ENCODE data around the gene ROBO1.
"Not testable (repeated sequence)": the region's sequence is repeated elsewhere in the genome, so short reads cannot be mapped to it uniquely, and the experiment has no call there.

Gene ROBO1

GRCh38 chr3:79767905-79768267 lies at the start of gene ROBO1:
Gene ROBO1 (minus strand): TSS chr3:79767998.
- TF ChIP-seq CTCF (IDR thresholded peaks at IDR 0.05; ENCODE audit: low read depth, low read length): no peak
- no peak within 1 kb of the TSS for H3K4me3 ChIP-seq (ENCODE audit: low read depth, low read length)

- no peak overlapping the region for H3K4me3 ChIP-seq (ENCODE audit: low read depth, low read length)
- no peak for TF ChIP-seq CTCF (IDR thresholded peaks at IDR 0.05; ENCODE audit: low read depth, low read length)
Measured at GRCh38 chr3:79817224-79817623, 49.4 kb upstream of the ROBO1 start.

GRCh38 chr3:79815478-79815877 lies 47.7 kb upstream of the ROBO1 start:
- TF ChIP-seq CTCF (IDR thresholded peaks at IDR 0.05; ENCODE audit: low read depth, low read length): no peak

GRCh38 chr3:79810581-79810980 lies 42.8 kb upstream of the ROBO1 start:
- no peak overlapping the region for H3K4me3 ChIP-seq (ENCODE audit: low read depth, low read length)
- no peak for TF ChIP-seq CTCF (IDR thresholded peaks at IDR 0.05; ENCODE audit: low read depth, low read length)

More at GRCh38 chr3:79815478-79815877, 47.7 kb upstream of the ROBO1 start:
- H3K4me3 ChIP-seq (ENCODE audit: low read depth, low read length): no peak overlapping the region

- H3K4me3 ChIP-seq (ENCODE audit: low read depth, low read length): no peak overlapping the region
- TF ChIP-seq CTCF (IDR thresholded peaks at IDR 0.05; ENCODE audit: low read depth, low read length): no peak
Measured at GRCh38 chr3:79810092-79810491, 42.3 kb upstream of the ROBO1 start.

- TF ChIP-seq CTCF (IDR thresholded peaks at IDR 0.05; ENCODE audit: low read depth, low read length): no peak
- no peak overlapping the region for H3K4me3 ChIP-seq (ENCODE audit: low read depth, low read length)
Measured at GRCh38 chr3:79809106-79809505, 41.3 kb upstream of the ROBO1 start.

- H3K4me3 ChIP-seq (ENCODE audit: low read depth, low read length): no peak overlapping the region
- no peak for TF ChIP-seq CTCF (IDR thresholded peaks at IDR 0.05; ENCODE audit: low read depth, low read length)
Measured at GRCh38 chr3:79808515-79808914, 40.7 kb upstream of the ROBO1 start.

- H3K4me3 ChIP-seq (ENCODE audit: low read depth, low read length): not testable (repeated sequence)
Measured at GRCh38 chr3:79790177-79790576, 22.4 kb upstream of the ROBO1 start.
